Activated naive CD8-positive, alpha-beta T cell treated with anti-CD3 and anti-CD28 coated beads for 36 hours (primary cell): Measurements from ENCODE around the gene PPARD. TPM values are rescaled to one million over a fixed set of nuclear protein-coding genes. Genes with fewer than 3 reads are reported as not detected.
"Not testable (repeated sequence)": the region's sequence is repeated elsewhere in the genome, so short reads cannot be mapped to it uniquely, and the experiment has no call there.

ENCODE experiments used
- DNase-seq: peaks from one replicate; pipeline ENCODE4 v3.0.0; 2021
- H3K27ac Mint-ChIP-seq: one replicate; pipeline ENCODE4 v1.8.0; 2022; ENCODE audit warnings: mild to moderate bottlenecking, moderate library complexity, mixed read lengths
- H3K27me3 Mint-ChIP-seq: one replicate; pipeline ENCODE4 v1.8.0; 2022; ENCODE audit warnings: mild to moderate bottlenecking, mixed read lengths
- H3K36me3 Mint-ChIP-seq: one replicate; pipeline ENCODE4 v1.8.0; 2021; ENCODE audit warnings: mild to moderate bottlenecking, mixed read lengths
- H3K4me1 Mint-ChIP-seq: one replicate; pipeline ENCODE4 v1.8.0; 2021; ENCODE audit warnings: mixed read lengths
- H3K4me3 Mint-ChIP-seq: one replicate; pipeline ENCODE4 v1.8.0; 2022; ENCODE audit warnings: mild to moderate bottlenecking, moderate library complexity, mixed read lengths
- H3K9me3 Mint-ChIP-seq: one replicate; pipeline ENCODE4 v1.8.0; 2022; ENCODE audit warnings: mixed read lengths
- total RNA-seq, 2 experiments: library from RNA; stranded (reverse); gene quantifications; one replicate each; pipeline ENCODE4 v1.2.3, GENCODE V29; 2021

The PPARD gene
- total RNA-seq, 2 experiments from 2014 or later, result 17.0 to 17.8 TPM

DNA sequence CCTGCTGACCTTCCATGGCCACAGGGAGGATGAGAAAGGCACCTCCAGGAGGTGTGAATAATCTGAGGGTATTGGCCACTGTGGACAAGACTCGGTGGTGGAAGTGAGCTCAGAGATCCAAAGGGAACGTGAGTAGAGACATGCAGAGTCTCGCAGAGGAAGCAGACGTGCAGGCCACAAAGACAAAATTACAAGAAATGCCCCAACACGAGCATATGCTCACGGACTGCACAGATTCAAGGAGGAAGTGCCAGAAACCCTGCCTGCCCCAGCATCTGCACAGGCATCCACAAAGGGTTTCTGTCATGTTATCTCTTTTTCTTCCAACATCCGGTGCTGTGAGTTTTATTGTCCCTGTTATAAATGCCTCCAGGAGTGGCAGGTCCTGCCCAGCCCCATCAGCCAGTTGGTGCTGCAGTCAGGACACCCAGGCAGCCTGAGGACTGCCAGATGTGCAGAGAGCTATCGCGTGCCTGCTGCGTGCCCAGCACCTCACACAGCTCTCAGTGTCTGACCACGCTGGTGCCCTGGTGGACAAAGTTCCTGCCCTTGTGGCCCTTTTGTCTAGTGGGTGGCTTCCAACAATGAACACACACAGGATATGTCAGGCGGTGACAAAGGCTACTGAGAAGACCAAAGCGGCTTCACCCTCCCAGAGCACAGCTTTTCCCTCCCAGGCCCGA lies 75.8 kb downstream of the PPARD start:
- Mint-ChIP-seq H3K4me1 (peaks cover 28% of the 10 kb centered on the region), H3K36me3 (peaks cover 32% of the 10 kb centered on the region), H3K9me3 (no peaks in the 10 kb centered on the region), H3K27ac (peak overlapping the region; percentile 80), H3K27me3 (no peaks in the 10 kb centered on the region), H3K4me3 (peak overlapping the region; percentile 40)
- no peak for DNase-seq

DNA sequence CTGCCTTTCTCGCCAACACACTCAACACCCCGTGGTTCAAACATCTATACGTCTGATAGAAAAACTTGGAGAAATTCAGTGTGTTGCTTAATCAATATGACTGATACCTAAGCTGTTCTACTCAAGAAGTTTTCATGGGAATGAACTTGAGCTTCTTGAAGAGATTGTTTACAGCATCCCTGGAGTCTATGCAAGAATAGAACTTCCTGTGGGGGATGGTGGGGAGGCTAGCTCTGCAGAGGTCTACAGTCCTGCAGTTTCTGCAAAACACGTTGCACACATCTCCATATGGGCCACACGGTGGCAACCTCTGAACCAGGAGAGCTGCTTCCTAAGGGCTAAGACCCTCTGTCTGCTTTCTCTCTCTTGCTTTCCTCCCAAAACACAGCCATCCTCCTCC lies 77.1 kb downstream of the PPARD start:
- Mint-ChIP-seq H3K27me3 (no peaks in the 10 kb centered on the region), H3K27ac (peak overlapping the region; percentile 10), H3K36me3 (peaks cover 25% of the 10 kb centered on the region), H3K4me3 (no peak overlapping the region), H3K9me3 (no peaks in the 10 kb centered on the region), H3K4me1 (peaks cover 28% of the 10 kb centered on the region)
- no peak for DNase-seq

DNA sequence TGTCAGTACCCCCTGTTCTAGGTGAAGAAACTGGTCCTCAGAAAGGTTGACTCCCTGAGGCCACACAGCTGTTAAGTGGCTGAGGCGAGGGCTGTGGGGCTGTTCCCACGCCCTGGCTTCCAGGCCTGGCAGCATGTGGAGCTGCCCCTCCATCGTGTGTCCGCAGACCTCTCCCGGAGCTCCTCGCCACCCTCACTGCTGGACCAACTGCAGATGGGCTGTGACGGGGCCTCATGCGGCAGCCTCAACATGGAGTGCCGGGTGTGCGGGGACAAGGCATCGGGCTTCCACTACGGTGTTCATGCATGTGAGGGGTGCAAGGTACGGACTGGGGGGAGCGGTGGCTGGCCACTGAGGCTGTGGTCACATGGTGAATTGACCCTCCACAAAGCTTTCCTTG lies 77.6 kb downstream of the PPARD start:
- Mint-ChIP-seq H3K36me3 (peaks cover 27% of the 10 kb centered on the region), H3K27me3 (no peaks in the 10 kb centered on the region), H3K9me3 (no peaks in the 10 kb centered on the region), H3K27ac (no peak overlapping the region), H3K4me3 (no peak overlapping the region), H3K4me1 (peaks cover 26% of the 10 kb centered on the region)
- DNase-seq, result no peak

DNA sequence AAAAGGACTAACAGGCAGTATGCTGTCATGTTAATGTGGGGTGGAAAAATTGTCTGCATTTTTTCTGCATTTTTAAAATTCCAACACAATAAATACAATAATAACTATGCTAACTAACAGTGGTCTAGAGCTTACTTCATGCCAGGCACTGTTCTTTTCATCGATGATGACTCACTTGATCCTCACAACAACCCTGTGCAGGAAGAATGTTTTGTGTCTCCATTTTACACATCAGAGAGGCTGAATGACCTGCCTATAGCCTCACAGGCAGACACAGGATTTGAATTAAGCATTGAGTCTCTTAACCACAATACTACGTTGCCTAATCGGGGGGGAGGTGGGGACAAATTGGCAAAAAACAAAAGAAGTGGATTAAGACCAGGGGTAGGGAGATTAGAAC lies 82.9 kb downstream of the PPARD start:
- H3K4me3 Mint-ChIP-seq, result no peak overlapping the region
- no peak for DNase-seq
- H3K27ac Mint-ChIP-seq, result no peak overlapping the region
- peaks cover 15% of the 10 kb centered on the region for H3K9me3 Mint-ChIP-seq
- no peaks in the 10 kb centered on the region for H3K4me1 Mint-ChIP-seq
- H3K36me3 Mint-ChIP-seq, result peaks cover 30% of the 10 kb centered on the region
- H3K27me3 Mint-ChIP-seq, result no peaks in the 10 kb centered on the region

DNA sequence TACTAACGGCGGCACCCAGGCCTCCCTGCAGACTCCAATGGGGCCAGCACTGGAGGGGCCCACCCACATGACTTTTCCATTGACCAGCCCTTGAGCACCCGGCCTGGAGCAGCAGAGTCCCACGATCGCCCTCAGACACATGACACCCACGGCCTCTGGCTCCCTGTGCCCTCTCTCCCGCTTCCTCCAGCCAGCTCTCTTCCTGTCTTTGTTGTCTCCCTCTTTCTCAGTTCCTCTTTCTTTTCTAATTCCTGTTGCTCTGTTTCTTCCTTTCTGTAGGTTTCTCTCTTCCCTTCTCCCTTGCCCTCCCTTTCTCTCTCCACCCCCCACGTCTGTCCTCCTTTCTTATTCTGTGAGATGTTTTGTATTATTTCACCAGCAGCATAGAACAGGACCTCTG lies 83.7 kb downstream of the PPARD start:
- H3K4me1 Mint-ChIP-seq, result no peaks in the 10 kb centered on the region
- peak overlapping the region; percentile 4 for H3K27ac Mint-ChIP-seq
- H3K9me3 Mint-ChIP-seq, result peaks cover 15% of the 10 kb centered on the region
- H3K4me3 Mint-ChIP-seq, result no peak overlapping the region
- H3K27me3 Mint-ChIP-seq, result no peaks in the 10 kb centered on the region
- H3K36me3 Mint-ChIP-seq, result peaks cover 29% of the 10 kb centered on the region
- no peak for DNase-seq

DNA sequence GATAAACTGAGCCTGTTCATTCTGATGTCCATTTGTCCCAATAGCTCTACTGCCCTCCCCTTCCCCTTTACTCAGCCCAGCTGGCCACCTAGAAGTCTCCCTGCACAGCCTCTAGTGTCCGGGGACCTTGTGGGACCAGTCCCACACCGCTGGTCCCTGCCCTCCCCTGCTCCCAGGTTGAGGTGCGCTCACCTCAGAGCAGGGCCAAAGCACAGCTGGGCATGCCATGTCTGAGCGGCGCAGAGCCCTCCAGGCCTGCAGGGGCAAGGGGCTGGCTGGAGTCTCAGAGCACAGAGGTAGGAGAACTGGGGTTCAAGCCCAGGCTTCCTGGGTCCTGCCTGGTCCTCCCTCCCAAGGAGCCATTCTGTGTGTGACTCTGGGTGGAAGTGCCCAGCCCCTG lies 85.1 kb downstream of the PPARD start:
- DNase-seq, result no peak
- Mint-ChIP-seq H3K9me3 (peaks cover 15% of the 10 kb centered on the region), H3K4me3 (no peak overlapping the region), H3K36me3 (peaks cover 29% of the 10 kb centered on the region), H3K27ac (no peak overlapping the region), H3K27me3 (no peaks in the 10 kb centered on the region), H3K4me1 (no peaks in the 10 kb centered on the region)

DNA sequence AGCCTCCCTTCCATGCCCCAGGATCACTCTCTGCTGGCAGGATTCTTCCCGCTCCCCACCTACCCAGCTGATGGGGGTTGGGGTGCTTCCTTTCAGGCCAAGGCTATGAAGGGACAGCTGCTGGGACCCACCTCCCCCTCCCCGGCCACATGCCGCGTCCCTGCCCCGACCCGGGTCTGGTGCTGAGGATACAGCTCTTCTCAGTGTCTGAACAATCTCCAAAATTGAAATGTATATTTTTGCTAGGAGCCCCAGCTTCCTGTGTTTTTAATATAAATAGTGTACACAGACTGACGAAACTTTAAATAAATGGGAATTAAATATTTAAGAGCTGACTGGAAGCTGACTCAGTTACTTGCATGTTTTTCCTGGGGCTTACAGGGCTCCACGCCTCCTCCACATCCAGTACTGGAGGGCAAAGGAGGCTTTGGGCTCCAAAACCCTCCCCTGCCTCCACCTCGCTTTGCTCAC lies 85.5 kb downstream of the PPARD start:
- H3K9me3 Mint-ChIP-seq, result peaks cover 15% of the 10 kb centered on the region
- H3K27ac Mint-ChIP-seq, result no peak overlapping the region
- no peaks in the 10 kb centered on the region for H3K4me1 Mint-ChIP-seq
- peaks cover 29% of the 10 kb centered on the region for H3K36me3 Mint-ChIP-seq
- DNase-seq, result no peak
- H3K27me3 Mint-ChIP-seq, result no peaks in the 10 kb centered on the region
- no peak overlapping the region for H3K4me3 Mint-ChIP-seq

DNA sequence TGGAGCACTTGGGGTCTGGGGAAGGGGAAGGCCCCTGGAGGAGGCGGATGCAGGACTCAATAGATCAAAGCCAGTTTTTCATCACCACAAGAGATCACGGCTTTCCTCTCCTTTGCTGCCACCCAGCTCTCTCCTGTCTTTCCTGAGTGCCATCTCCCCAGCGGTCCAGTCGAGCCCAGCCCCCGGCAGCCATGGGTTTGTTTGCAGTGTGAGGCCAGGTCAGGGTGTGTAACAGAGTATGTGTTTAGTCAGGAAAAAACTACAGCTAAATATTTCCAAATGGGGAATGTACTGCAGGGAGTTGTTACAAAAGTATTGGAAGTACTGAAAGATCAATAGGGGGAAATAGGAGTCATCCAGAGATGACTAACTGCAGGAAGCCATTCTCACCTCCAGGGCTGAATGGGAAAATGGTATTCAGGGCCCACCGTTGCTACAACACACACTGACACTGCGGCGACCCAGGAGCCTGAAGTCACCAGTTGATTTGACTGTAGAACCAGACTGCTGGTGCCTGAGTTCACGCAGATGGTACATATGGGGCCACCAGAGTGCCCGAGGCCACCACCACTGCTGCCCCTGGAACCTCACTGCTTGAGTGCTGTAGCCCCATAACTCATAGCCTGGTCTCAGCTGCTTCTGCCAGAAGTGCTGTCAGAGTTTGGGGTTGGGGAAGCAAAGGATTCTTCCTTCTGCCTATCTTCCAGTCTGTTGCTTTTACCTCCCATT lies 86.2 kb downstream of the PPARD start:
- Mint-ChIP-seq H3K27ac (no peak overlapping the region), H3K4me1 (no peaks in the 10 kb centered on the region)
- DNase-seq, result no peak

DNA sequence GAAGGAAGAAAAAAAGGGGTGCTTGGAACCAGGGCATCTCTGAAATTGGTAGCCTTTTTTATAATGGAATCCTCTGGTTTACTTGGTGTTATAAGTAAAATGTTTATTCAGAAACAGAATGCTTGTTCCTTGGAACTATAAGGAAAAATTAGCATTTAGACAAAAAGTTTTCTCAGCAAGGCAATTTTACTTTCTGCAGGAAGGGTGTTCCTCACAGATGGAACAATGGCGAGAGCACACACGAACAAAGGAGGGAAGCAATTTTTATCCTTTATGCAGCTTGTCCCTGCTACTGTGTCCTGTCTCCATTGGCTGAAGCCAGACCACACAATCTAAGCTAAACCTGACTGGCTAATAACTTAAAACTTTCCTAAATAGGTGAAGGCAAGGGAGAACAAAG lies 87.1 kb downstream of the PPARD start:
- DNase-seq, result no peak
- H3K9me3 Mint-ChIP-seq, result peaks cover 15% of the 10 kb centered on the region
- H3K4me3 Mint-ChIP-seq, result no peak overlapping the region
- H3K36me3 Mint-ChIP-seq, result peaks cover 29% of the 10 kb centered on the region
- no peak overlapping the region for H3K27ac Mint-ChIP-seq
- no peaks in the 10 kb centered on the region for H3K4me1 Mint-ChIP-seq
- no peaks in the 10 kb centered on the region for H3K27me3 Mint-ChIP-seq

More for the DNA sequence above, 86.2 kb downstream of the PPARD start:
- Mint-ChIP-seq H3K36me3 (peaks cover 29% of the 10 kb centered on the region), H3K4me3 (no peak overlapping the region), H3K27me3 (no peaks in the 10 kb centered on the region), H3K9me3 (peaks cover 15% of the 10 kb centered on the region)

DNA sequence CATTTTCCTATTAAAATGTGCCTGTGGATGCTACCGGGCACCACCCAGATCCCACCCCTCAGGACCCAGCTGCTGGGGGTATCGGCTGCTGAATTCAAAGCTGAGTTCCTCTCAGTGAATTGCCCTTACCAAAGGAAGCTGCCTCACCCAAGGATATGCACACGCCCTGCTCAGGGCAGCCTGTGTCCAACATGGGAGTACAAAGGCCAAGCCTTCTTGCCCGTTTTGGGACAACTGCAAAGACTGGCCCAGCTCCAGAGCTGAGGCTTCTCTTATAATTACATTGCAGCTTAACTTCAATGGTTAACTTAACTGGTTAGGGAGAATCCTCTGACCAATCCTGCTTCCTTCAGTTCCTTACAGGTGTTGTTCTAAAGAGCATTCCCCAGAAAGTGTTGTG lies 89.9 kb downstream of the PPARD start:
- peaks cover 17% of the 10 kb centered on the region for H3K36me3 Mint-ChIP-seq
- no peak overlapping the region for H3K4me3 Mint-ChIP-seq
- H3K27me3 Mint-ChIP-seq, result no peaks in the 10 kb centered on the region
- H3K4me1 Mint-ChIP-seq, result no peaks in the 10 kb centered on the region
- H3K27ac Mint-ChIP-seq, result no peak overlapping the region
- no peak for DNase-seq
- peaks cover 15% of the 10 kb centered on the region for H3K9me3 Mint-ChIP-seq

DNA sequence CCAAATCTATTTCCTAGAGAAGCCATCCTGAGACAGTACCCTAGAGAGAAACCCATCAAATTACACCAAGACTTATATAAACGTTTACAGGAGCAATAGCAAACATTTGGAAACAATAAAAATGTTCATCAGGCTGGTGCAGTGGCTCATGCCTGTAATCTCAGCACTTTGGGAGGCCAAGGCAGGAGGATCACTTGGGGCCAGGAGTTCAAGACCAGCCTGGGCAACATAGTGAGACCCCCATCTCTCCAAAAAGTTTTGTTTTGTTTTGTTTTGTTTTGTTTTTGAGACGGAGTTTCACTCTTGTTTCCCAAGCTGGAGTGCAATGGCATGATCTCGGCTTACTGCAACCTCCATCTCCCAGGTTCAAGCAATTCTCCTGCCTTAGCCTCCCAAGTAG lies 90.3 kb downstream of the PPARD start:
- peaks cover 17% of the 10 kb centered on the region for H3K36me3 Mint-ChIP-seq
- DNase-seq, H3K4me3 Mint-ChIP-seq: not testable (repeated sequence)

DNA sequence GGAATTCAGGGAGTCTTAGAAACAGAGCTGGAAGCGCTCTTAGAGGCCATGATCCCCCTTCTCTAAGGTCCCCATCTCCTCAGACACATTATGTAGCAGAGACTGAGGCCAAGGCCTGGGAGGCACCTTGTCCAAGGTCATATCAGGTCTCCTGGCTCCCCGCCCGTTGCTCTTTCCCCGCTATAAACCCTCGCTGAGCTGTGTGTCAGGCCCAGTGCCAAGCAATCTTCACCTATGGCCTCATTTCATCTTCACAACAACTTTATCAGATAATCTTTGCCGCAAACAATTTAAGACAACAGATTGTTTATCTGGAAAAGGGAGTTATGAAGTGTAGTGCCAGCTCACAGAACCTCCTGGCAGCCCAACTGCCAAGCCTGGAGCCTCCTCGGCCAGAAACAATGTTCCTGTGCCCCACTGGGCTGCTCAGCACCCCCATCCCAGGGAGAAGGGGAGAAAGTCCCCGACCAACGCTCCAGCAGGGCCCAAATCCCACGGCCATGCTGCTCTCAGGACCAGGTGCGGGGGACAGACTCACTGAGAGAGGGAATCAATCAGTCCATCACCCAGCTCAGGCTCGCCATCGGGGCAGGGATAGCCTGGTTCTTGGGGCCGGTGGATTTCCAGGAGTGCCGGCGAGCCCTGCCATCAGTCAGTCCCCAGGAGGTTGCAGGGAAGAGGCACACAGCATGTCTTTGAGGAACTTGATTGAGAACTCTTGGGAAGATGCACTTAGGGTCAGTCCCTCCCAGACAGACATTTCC lies 92.9 kb downstream of the PPARD start:
- H3K4me1 Mint-ChIP-seq, result no peaks in the 10 kb centered on the region
- no peaks in the 10 kb centered on the region for H3K9me3 Mint-ChIP-seq
- no peak overlapping the region for H3K4me3 Mint-ChIP-seq
- DNase-seq, result no peak
- no peaks in the 10 kb centered on the region for H3K27me3 Mint-ChIP-seq
- H3K27ac Mint-ChIP-seq, result no peak overlapping the region
- no peaks in the 10 kb centered on the region for H3K36me3 Mint-ChIP-seq

More for the DNA sequence above, 90.3 kb downstream of the PPARD start:
- H3K9me3 Mint-ChIP-seq, result peaks cover 15% of the 10 kb centered on the region
- not testable (repeated sequence) for H3K27ac Mint-ChIP-seq, H3K4me1 Mint-ChIP-seq, H3K27me3 Mint-ChIP-seq

DNA sequence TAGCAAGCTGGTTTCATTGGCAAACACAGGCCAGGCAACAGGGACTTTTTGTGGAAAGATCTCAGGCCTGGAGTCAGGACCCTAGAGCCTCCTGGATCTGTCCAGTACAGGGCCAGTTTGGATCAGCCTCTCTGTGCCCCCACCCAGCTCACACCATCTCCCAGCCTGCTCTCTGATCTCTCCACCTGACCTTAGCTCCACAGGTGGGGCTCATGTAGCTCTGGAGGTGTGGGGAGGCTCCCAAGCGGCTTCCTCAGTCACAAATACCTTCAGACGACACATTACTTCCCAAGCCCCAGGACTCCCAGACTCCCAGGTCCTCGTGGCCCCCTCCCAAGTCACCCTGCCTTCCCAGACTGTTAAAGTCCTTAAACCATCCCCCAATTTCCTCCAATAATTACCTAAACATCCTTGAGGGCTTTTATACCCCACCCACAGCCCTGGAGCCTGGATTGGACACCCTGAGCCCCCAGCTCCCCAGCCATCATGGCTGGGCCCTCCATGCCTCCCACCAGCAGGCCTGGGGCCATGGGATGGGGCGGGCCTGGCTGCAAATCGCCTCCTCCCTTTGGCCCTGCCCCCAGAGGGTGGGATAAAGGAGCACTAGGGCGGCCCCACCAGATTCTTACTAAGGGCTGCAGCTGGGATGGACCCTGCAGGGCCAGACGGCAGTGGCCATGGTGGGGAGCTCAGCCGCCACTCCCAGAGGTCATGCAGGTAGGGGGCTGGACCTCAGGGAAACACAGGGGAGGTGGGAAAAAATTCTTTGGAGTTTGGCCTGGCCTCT lies 93.9 kb downstream of the PPARD start:
- no peaks in the 10 kb centered on the region for H3K4me1 Mint-ChIP-seq
- H3K4me3 Mint-ChIP-seq, result no peak overlapping the region
- H3K27me3 Mint-ChIP-seq, result no peaks in the 10 kb centered on the region
- DNase-seq, result no peak
- no peaks in the 10 kb centered on the region for H3K9me3 Mint-ChIP-seq
- H3K36me3 Mint-ChIP-seq, result no peaks in the 10 kb centered on the region
- H3K27ac Mint-ChIP-seq, result no peak overlapping the region

DNA sequence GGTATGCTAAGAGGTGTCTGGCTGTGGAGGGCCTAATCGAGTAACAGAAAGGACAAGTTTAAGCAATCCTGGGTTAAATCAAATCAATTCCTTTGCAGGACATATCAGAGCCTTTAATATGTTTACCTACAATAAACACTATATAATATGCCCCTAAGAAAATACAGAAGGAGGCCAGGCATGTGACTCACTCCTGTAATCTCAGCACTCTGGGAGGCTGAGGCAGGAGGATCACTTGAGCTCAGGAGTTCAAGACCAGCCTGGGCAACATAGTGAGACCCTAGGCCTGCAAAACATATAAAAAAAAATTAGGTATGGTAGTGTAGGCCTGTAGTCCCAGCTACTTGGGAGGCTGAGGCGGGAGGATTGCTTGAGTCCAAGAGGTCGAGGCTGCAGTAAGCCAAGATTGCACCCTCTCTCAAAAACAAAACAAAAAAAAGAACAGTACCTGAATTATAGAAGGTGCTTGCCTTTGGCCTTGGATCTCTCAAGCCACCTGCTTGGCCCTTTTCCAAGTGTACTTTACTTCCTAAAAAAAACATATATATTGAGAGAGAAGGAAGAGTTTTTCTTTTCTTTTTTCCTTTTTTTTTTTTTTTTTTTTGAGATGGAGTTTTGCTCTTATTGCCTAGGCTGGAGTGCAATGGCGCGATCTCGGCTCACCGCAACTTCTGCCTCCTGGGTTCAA lies 96.2 kb downstream of the PPARD start:
- H3K4me1 Mint-ChIP-seq, result not testable (repeated sequence)

More for the DNA sequence above, 96.2 kb downstream of the PPARD start:
- H3K9me3 Mint-ChIP-seq, H3K27ac Mint-ChIP-seq, DNase-seq, H3K36me3 Mint-ChIP-seq, H3K4me3 Mint-ChIP-seq, H3K27me3 Mint-ChIP-seq: not testable (repeated sequence)
